GM23338 (cell line): ENCODE results near the gene RBP7. TPM values are rescaled to one million over a fixed set of nuclear protein-coding genes. Genes with fewer than 3 reads are reported as not detected.
A peak's percentile ranks its signal among the peaks of the same experiment; 100 is the strongest.

Experiments
- ATAC-seq: fragments of 200-7000 bp; cut with Tn5 transposase; 3 replicates; pipeline ENCODE4 v1.9.1; 2020
- DNase-seq: peaks from one replicate; pipeline ENCODE4 v3.0.0-alpha.2; 2015; ENCODE audit warnings: low spot score
- H2AFZ ChIP-seq: fragments of 200-600 bp; sonication (generic); 2 replicates; pipeline ENCODE4 v1.8.0; 2016; ENCODE audit warnings: antibody characterized with exemption, mild to moderate bottlenecking, moderate library complexity
- H3F3A ChIP-seq: fragments of 200-600 bp; sonication (generic); replicated peaks from 2 replicates; pipeline ENCODE4 v1.8.0; 2017; ENCODE audit warnings: antibody characterized with exemption, mixed run types, low read depth
- H3K27ac ChIP-seq: fragments of 200-600 bp; sonication (generic); 2 replicates; pipeline ENCODE4 v1.6.1; 2016; ENCODE audit warnings: low read depth
- H3K27me3 ChIP-seq: fragments of 200-600 bp; sonication (generic); 2 replicates; pipeline ENCODE4 v1.8.0; 2016; ENCODE audit warnings: mild to moderate bottlenecking, mixed run types, moderate library complexity; ENCODE audit not compliant: insufficient read depth
- H3K36me3 ChIP-seq: fragments of 200-600 bp; sonication (generic); 2 replicates; pipeline ENCODE4 v1.8.0; 2016; ENCODE audit warnings: mild to moderate bottlenecking; ENCODE audit not compliant: insufficient read depth
- H3K4me1 ChIP-seq: fragments of 200-600 bp; sonication (generic); 2 replicates; pipeline ENCODE4 v1.8.0; 2016; ENCODE audit warnings: mild to moderate bottlenecking, moderate library complexity; ENCODE audit not compliant: insufficient read depth
- H3K4me2 ChIP-seq: fragments of 200-600 bp; sonication (generic); 2 replicates; pipeline ENCODE4 v1.7.1; 2017; ENCODE audit warnings: mixed run types
- H3K4me3 ChIP-seq: fragments of 200-600 bp; sonication (generic); 2 replicates; pipeline ENCODE4 v1.6.1; 2016; ENCODE audit warnings: mixed run types
- H3K79me2 ChIP-seq: fragments of 200-600 bp; sonication (generic); replicated peaks from 2 replicates; pipeline ENCODE4 v1.8.0; 2017; ENCODE audit warnings: mild to moderate bottlenecking; ENCODE audit not compliant: insufficient read depth
- H3K9me2 ChIP-seq: fragments of 200-600 bp; sonication (generic); 2 replicates; pipeline ENCODE4 v1.8.0; 2017; ENCODE audit not compliant: insufficient read depth
- H4K20me1 ChIP-seq: fragments of 200-600 bp; sonication (generic); replicated peaks from 2 replicates; pipeline ENCODE4 v1.8.0; 2017; ENCODE audit warnings: mild to moderate bottlenecking; ENCODE audit not compliant: insufficient read depth
- H3K27ac Mint-ChIP-seq: 2 replicates; pipeline ENCODE4 v1.8.0; 2020; ENCODE audit warnings: inconsistent platforms, mild to moderate bottlenecking, moderate library complexity, mixed read lengths
- H3K27me3 Mint-ChIP-seq: 3 replicates; pipeline ENCODE4 v1.8.0; 2022; ENCODE audit warnings: low read depth, mild to moderate bottlenecking, moderate library complexity, mixed read lengths, inconsistent platforms; ENCODE audit not compliant: insufficient read depth, poor library complexity
- H3K36me3 Mint-ChIP-seq: 3 replicates; pipeline ENCODE4 v1.8.0; 2021; ENCODE audit warnings: low read depth, mild to moderate bottlenecking, inconsistent platforms, moderate library complexity, mixed read lengths
- H3K4me1 Mint-ChIP-seq: 3 replicates; pipeline ENCODE4 v1.8.0; 2020; ENCODE audit warnings: mild to moderate bottlenecking, inconsistent platforms, mixed read lengths
- H3K4me3 Mint-ChIP-seq: 3 replicates; pipeline ENCODE4 v1.8.0; 2021; ENCODE audit warnings: moderate library complexity, mild to moderate bottlenecking, inconsistent platforms, mixed read lengths
- H3K9me3 Mint-ChIP-seq: 3 replicates; pipeline ENCODE4 v1.8.0; 2020; ENCODE audit warnings: moderate library complexity, mild to moderate bottlenecking, inconsistent platforms, mixed read lengths
- CREB1 ChIP-seq: fragments of 250-450 bp; sonication (Bioruptor Pico); IDR thresholded peaks from 2 replicates; pipeline ENCODE4 v1.5.0; 2020; ENCODE audit warnings: low read depth, mild to moderate bottlenecking, moderate library complexity
- EZH2 ChIP-seq: fragments of 200-600 bp; sonication (generic); IDR thresholded peaks from one replicate; pipeline ENCODE4 v1.8.0; 2017; ENCODE audit warnings: antibody characterized with exemption, mild to moderate bottlenecking, low read depth; ENCODE audit not compliant: unreplicated experiment
- EZH2phosphoT487 ChIP-seq: fragments of 200-600 bp; sonication (generic); IDR thresholded peaks from one replicate; pipeline ENCODE4 v1.8.1; 2018; ENCODE audit warnings: antibody characterized with exemption; ENCODE audit not compliant: unreplicated experiment
- NANOG ChIP-seq: IDR thresholded peaks from 2 replicates; pipeline ENCODE4 v1.6.1; 2016; ENCODE audit warnings: antibody characterized with exemption, borderline replicate concordance
- POLR2AphosphoS5 ChIP-seq: IDR thresholded peaks from 2 replicates; pipeline ENCODE4 v1.6.1; 2016; ENCODE audit warnings: antibody characterized with exemption, low read depth
- STAT1 ChIP-seq: IDR thresholded peaks from one replicate; pipeline ENCODE4 v1.6.1; 2016; ENCODE audit warnings: antibody characterized with exemption; ENCODE audit not compliant: unreplicated experiment
- ZNF114 ChIP-seq: fragments of 250-450 bp; sonication (Bioruptor Pico); IDR thresholded peaks from 2 replicates; pipeline ENCODE4 v1.5.0; 2020; ENCODE audit warnings: mild to moderate bottlenecking, moderate library complexity
- ZNF331 ChIP-seq: fragments of 250-450 bp; sonication (Bioruptor Pico); IDR thresholded peaks from 2 replicates; pipeline ENCODE4 v1.5.0; 2020; ENCODE audit warnings: low read depth, mild to moderate bottlenecking, moderate library complexity
- ZNF462 ChIP-seq: fragments of 250-450 bp; sonication (Bioruptor Pico); IDR thresholded peaks from 2 replicates; pipeline ENCODE4 v1.5.0; 2020; ENCODE audit warnings: mild to moderate bottlenecking, moderate library complexity
- polyA plus RNA-seq: library from polyadenylated mRNA; unstranded; fragments of >200 nt; fragmentation: Nextera tagmentation; extraction: Ambion mirVana; gene quantifications from 2 replicates; pipeline ENCODE4 v1.2.1, GENCODE V29; 2016
- total RNA-seq: library from RNA; depleted of rRNA; stranded (reverse); fragments of >200 nt; shearing (Covaris generic); gene quantifications from 2 replicates; pipeline ENCODE4 v1.2.3, GENCODE V29; 2014
- TF ChIP-seq, protein P1 (sequence below), 2 experiments: fragments of 200-600 bp in 1 of 2; sonication (generic) in 1 of 2; conservative IDR thresholded peaks; 2 replicates each; pipeline versions ENCODE4 v1.5.1 to v1.6.1; 2016 to 2017; ENCODE audit warnings: antibody characterized with exemption in 2 of 2, low read depth in 2 of 2, mild to moderate bottlenecking in 2 of 2, moderate library complexity in 1 of 2
- TF ChIP-seq, protein P2 (sequence below): IDR thresholded peaks from 2 replicates; pipeline ENCODE4 v1.6.1; 2016; ENCODE audit warnings: antibody characterized with exemption

Gene RBP7
- total and polyA plus RNA-seq, 2 experiments from 2014 or later, result 3.2 to 16.7 TPM

DNA sequence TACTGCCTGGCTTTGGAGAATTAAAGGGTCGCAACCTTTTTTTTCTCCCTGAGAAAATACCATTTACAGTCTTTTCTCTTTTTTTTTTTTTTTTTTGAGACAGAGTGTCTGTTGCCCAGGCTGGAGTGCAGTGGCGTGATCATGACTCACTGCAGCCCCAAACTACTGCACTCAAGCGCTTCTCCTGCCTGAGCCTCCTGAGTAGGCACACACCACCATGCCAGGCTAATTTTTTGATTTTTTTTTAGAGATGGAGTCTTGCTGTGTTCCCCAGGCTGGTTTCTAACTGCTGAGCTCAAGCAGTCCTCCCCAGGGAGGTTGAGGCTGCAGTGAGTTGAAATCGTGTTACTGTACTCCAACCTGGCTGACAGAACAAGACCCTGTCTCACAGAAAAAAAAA is 60.3 kb downstream of the RBP7 start:
- H3K9me3 Mint-ChIP-seq, result no peaks in the 10 kb centered on the region

GRCh38 chr1:10057796-10058195 is 60.8 kb downstream of the RBP7 start:
- DNase-seq, result no peak
- H3K79me2 ChIP-seq, result peaks cover 100% of the 10 kb centered on the region
- H3K4me1 Mint-ChIP-seq, result peaks cover 22% of the 10 kb centered on the region
- no peaks in the 10 kb centered on the region; the same call in 1 of the 2 replicates for H3K36me3 ChIP-seq
- no peak overlapping the region for H3K4me3 Mint-ChIP-seq
- H2AFZ ChIP-seq, result no peak overlapping the region
- no peak overlapping the region for H3K27ac ChIP-seq
- H3K4me1 ChIP-seq, result peaks cover 4% of the 10 kb centered on the region
- peaks cover 31% of the 10 kb centered on the region for H4K20me1 ChIP-seq
- no peaks in the 10 kb centered on the region for H3K9me3 Mint-ChIP-seq
- H3K27ac Mint-ChIP-seq, result peak overlapping the region; percentile 72
- no peaks in the 10 kb centered on the region; the same call in 2 of the 3 replicates for H3K36me3 Mint-ChIP-seq
- no peak overlapping the region for H3K4me2 ChIP-seq
- no peaks in the 10 kb centered on the region for H3K27me3 ChIP-seq
- 0 out of 2 replicates have a peak, but pooled peaks cover 3% of the 10 kb centered on the region for H3F3A ChIP-seq
- no peak overlapping the region for H3K4me3 ChIP-seq
- no peaks in the 10 kb centered on the region for H3K9me2 ChIP-seq
- H3K27me3 Mint-ChIP-seq, result peaks cover 2% of the 10 kb centered on the region
- ATAC-seq, result no peak
- TF ChIP-seq, protein P1, sequence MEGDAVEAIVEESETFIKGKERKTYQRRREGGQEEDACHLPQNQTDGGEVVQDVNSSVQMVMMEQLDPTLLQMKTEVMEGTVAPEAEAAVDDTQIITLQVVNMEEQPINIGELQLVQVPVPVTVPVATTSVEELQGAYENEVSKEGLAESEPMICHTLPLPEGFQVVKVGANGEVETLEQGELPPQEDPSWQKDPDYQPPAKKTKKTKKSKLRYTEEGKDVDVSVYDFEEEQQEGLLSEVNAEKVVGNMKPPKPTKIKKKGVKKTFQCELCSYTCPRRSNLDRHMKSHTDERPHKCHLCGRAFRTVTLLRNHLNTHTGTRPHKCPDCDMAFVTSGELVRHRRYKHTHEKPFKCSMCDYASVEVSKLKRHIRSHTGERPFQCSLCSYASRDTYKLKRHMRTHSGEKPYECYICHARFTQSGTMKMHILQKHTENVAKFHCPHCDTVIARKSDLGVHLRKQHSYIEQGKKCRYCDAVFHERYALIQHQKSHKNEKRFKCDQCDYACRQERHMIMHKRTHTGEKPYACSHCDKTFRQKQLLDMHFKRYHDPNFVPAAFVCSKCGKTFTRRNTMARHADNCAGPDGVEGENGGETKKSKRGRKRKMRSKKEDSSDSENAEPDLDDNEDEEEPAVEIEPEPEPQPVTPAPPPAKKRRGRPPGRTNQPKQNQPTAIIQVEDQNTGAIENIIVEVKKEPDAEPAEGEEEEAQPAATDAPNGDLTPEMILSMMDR (conservative IDR thresholded peaks at IDR 0.05; ENCODE audit: low read depth in 2 of 2), result no peak
- TF ChIP-seq ZNF331 (CRISPR knock-in tag) (no peak), CREB1 (CRISPR knock-in tag) (no peak), STAT1 (no peak), POLR2AphosphoS5 (no peak), EZH2phosphoT487 (no peak), ZNF462 (CRISPR knock-in tag) (no peak), EZH2 (no peak), NANOG (no peak), ZNF114 (CRISPR knock-in tag) (no peak)
- TF ChIP-seq, protein P2, sequence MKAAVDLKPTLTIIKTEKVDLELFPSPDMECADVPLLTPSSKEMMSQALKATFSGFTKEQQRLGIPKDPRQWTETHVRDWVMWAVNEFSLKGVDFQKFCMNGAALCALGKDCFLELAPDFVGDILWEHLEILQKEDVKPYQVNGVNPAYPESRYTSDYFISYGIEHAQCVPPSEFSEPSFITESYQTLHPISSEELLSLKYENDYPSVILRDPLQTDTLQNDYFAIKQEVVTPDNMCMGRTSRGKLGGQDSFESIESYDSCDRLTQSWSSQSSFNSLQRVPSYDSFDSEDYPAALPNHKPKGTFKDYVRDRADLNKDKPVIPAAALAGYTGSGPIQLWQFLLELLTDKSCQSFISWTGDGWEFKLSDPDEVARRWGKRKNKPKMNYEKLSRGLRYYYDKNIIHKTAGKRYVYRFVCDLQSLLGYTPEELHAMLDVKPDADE, result no peak

More for the DNA sequence above, 60.3 kb downstream of the RBP7 start:
- Histone ChIP-seq H3K27me3 (no peaks in the 10 kb centered on the region), H3K36me3 (no peaks in the 10 kb centered on the region; the same call in 1 of the 2 replicates), H3F3A (0 out of 2 replicates have a peak, but pooled peaks cover 3% of the 10 kb centered on the region), H3K4me2 (no peak overlapping the region), H3K4me1 (peaks cover 4% of the 10 kb centered on the region), H4K20me1 (peaks cover 35% of the 10 kb centered on the region), H3K27ac (no peak overlapping the region), H2AFZ (no peak overlapping the region), H3K79me2 (peaks cover 100% of the 10 kb centered on the region), H3K4me3 (no peak overlapping the region), H3K9me2 (no peaks in the 10 kb centered on the region)
- ATAC-seq (no peak), DNase-seq (no peak)
- Mint-ChIP-seq H3K36me3 (peaks cover 4% of the 10 kb centered on the region), H3K4me3 (no peak overlapping the region), H3K27ac (no peak overlapping the region; the same call in 1 of the 2 replicates), H3K27me3 (peaks cover 2% of the 10 kb centered on the region), H3K4me1 (peaks cover 22% of the 10 kb centered on the region)
- no peak for TF ChIP-seq NANOG
